ENCODE measurements around the gene NOS1. TPM values are rescaled to one million over a fixed set of nuclear protein-coding genes. Genes with fewer than 3 reads are reported as not detected.

Gene NOS1
- total and polyA plus RNA-seq, 2 donors (not counting 3 experiments of a cell fraction or from before 2014, with no cell fraction given), result not detected

DNA sequence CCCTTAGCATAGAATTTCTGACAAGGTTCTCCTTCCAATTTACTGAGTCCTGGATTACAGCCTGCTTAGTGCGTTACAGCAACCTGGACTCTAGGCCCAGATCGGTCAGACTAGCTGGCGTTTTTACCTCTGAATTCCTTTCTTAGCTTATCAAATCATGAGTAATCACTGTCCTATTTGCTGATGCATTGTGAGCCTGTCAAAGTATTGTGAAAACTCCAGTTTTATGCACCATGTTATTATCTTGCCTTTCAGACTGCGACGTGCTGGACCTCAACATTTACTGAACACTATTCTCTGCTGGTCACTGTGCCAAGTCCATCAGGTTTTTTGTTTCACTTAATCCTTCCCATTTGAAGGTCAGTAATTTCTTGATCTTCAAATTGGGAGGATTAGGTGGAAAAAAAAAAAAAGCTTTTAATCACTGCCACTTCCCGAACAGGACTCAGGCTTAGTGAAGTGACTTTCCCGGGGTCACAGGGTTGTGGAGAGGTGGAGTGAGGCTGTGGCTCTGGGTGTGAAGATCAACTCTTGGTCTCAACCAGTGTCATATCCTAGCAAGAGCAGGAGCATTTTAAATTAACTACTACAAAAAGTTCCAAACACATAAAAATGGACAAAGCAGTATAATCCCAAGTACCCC, 202.4 kb downstream of the NOS1 start:
- Histone ChIP-seq H3K79me2 (ENCODE audit: control insufficient read depth, insufficient read depth, low read length) (no peaks in the 10 kb centered on the region), H2AFZ (ENCODE audit: low read depth, low read length) (no peak overlapping the region), H3K4me1 (ENCODE audit: control insufficient read depth, extremely low read depth, insufficient read depth, low read length) (no peaks in the 10 kb centered on the region), H3K27me3 (ENCODE audit: control insufficient read depth in 2 of 2, insufficient read depth in 2 of 2, low read length in 2 of 2) (no peaks in the 10 kb centered on the region), H3K27ac (ENCODE audit: insufficient read depth, low read depth, low read length) (no peak overlapping the region), H3K9me3 (replicated peaks; ENCODE audit: control insufficient read depth, insufficient read depth, low read length) (no peaks in the 10 kb centered on the region), H3K4me3 (replicated peaks in 1 of 3; ENCODE audit: insufficient read depth in 1 of 3, low read depth in 1 of 3, low read length in 3 of 3) (no peak overlapping the region), H3K9me1 (replicated peaks; ENCODE audit: control insufficient read depth, extremely low read depth, insufficient read depth, low read length) (no peaks in the 10 kb centered on the region), H3K36me3 (ENCODE audit: control insufficient read depth in 2 of 2, extremely low read depth in 1 of 2, insufficient read depth in 2 of 2, low read length in 2 of 2) (peaks cover 16 to 38% of the 10 kb centered on the region in 2 experiments), H3K4me2 (ENCODE audit: insufficient read depth, low read length) (no peak overlapping the region), H4K20me1 (replicated peaks; ENCODE audit: control insufficient read depth, extremely low read depth, insufficient read depth, low read length) (no peaks in the 10 kb centered on the region), H3K9ac (replicated peaks; ENCODE audit: extremely low read depth, insufficient read depth, low read length) (no peak overlapping the region)
- intact Hi-C loops (cut with micrococcal nuclease), result loop anchor here (10.0 kb wide), 1 partner anchor 244 kb away; the partner anchor contains the start of gene FBXW8
- CTCF ChIA-PET, result no interaction called here
- no TSS peak for BruUV-seq (replicated peaks)
- POLR2A ChIA-PET, result no interaction called here
- FAIRE-seq (no peak), DNase-seq (ENCODE audit: low read depth, low spot score) (no peak)
- TF ChIP-seq POLR2A (IDR thresholded peaks at IDR 0.05; ENCODE audit: low read depth, low read length) (no peak), POLR2AphosphoS5 (IDR thresholded peaks at IDR 0.05; ENCODE audit: insufficient read depth, low read depth, low read length) (no peak), JUN (IDR thresholded peaks at IDR 0.05; ENCODE audit: borderline replicate concordance, insufficient read depth, insufficient read length, low read depth) (no peak), MYC (IDR thresholded peaks at IDR 0.05; ENCODE audit: low read depth, low read length) (no peak), GATA2 (IDR thresholded peaks at IDR 0.05; ENCODE audit: insufficient read depth, insufficient read length, low read depth, low read length) (no peak), EZH2 (IDR thresholded peaks at IDR 0.05; ENCODE audit: borderline replicate concordance, low read depth, low read length, severe bottlenecking) (no peak), FOS (IDR thresholded peaks at IDR 0.05; ENCODE audit: borderline replicate concordance, insufficient read depth, low read length) (no peak), MAX (IDR thresholded peaks at IDR 0.05; ENCODE audit: insufficient read depth, insufficient read length) (no peak)
- TF ChIP-seq, protein P1, sequence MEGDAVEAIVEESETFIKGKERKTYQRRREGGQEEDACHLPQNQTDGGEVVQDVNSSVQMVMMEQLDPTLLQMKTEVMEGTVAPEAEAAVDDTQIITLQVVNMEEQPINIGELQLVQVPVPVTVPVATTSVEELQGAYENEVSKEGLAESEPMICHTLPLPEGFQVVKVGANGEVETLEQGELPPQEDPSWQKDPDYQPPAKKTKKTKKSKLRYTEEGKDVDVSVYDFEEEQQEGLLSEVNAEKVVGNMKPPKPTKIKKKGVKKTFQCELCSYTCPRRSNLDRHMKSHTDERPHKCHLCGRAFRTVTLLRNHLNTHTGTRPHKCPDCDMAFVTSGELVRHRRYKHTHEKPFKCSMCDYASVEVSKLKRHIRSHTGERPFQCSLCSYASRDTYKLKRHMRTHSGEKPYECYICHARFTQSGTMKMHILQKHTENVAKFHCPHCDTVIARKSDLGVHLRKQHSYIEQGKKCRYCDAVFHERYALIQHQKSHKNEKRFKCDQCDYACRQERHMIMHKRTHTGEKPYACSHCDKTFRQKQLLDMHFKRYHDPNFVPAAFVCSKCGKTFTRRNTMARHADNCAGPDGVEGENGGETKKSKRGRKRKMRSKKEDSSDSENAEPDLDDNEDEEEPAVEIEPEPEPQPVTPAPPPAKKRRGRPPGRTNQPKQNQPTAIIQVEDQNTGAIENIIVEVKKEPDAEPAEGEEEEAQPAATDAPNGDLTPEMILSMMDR (IDR thresholded peaks at IDR 0.05; ENCODE audit: extremely low read depth in 1 of 2, insufficient read depth in 1 of 2, low read depth in 1 of 2, low read length in 2 of 2), result no peak
- dilution Hi-C loops (cut with MboI; ENCODE audit: extremely low pct_ligation_motif_present, low sequenced_read_pairs), result no loop called here

Other genes starting within 250 kb of the NOS1 start
- 41.6 and 41.7 TPM in 2 replicates for gene FBXO21, start 171.2 kb downstream of the NOS1 start, total RNA-seq
- 66.7 and 80.6 TPM in 2 replicates for gene FBXO21, start 171.2 kb downstream of the NOS1 start, polyA plus RNA-seq

Measured in endothelial cell of umbilical vein (primary cell).